ENCODE measurements around the gene SIGLEC5. TPM values are rescaled to one million over a fixed set of nuclear protein-coding genes. Genes with fewer than 3 reads are reported as not detected.

SIGLEC5 gene
- total and polyA plus RNA-seq, 2 donors (not counting 3 experiments of a cell fraction or from before 2014, with no cell fraction given) = not detected

GRCh38 chr19:51602189-51602854 lies 27.9 kb downstream of the SIGLEC5 start:
- dilution Hi-C loops (cut with MboI; ENCODE audit: extremely low pct_ligation_motif_present, low sequenced_read_pairs) = no loop called here
- intact Hi-C loops (cut with micrococcal nuclease) = no loop called here
- no peak for FAIRE-seq

More at GRCh38 chr19:51602189-51602854, 27.9 kb downstream of the SIGLEC5 start:
- POLR2A ChIA-PET = no interaction called here
- H3K27me3 ChIP-seq (ENCODE audit: control insufficient read depth in 2 of 2, insufficient read depth in 2 of 2, low read length in 2 of 2) = peaks cover 6 to 16% of the 10 kb centered on the region in 2 experiments
- no peak for TF ChIP-seq GATA2 (IDR thresholded peaks at IDR 0.05; ENCODE audit: insufficient read depth, insufficient read length, low read depth, low read length)
- TF ChIP-seq MYC (IDR thresholded peaks at IDR 0.05; ENCODE audit: low read depth, low read length) = no peak
- TF ChIP-seq JUN (IDR thresholded peaks at IDR 0.05; ENCODE audit: borderline replicate concordance, insufficient read depth, insufficient read length, low read depth) = no peak
- no peak for TF ChIP-seq POLR2A (IDR thresholded peaks at IDR 0.05; ENCODE audit: low read depth, low read length)
- TF ChIP-seq POLR2AphosphoS5 (IDR thresholded peaks at IDR 0.05; ENCODE audit: insufficient read depth, low read depth, low read length) = no peak
- TF ChIP-seq FOS (IDR thresholded peaks at IDR 0.05; ENCODE audit: borderline replicate concordance, insufficient read depth, low read length) = no peak
- TF ChIP-seq EZH2 (IDR thresholded peaks at IDR 0.05; ENCODE audit: borderline replicate concordance, low read depth, low read length, severe bottlenecking) = no peak
- no peak for TF ChIP-seq CTCF (IDR thresholded peaks at IDR 0.05; ENCODE audit: extremely low read depth in 1 of 2, insufficient read depth in 1 of 2, low read depth in 1 of 2, low read length in 2 of 2)
- no peak for TF ChIP-seq MAX (IDR thresholded peaks at IDR 0.05; ENCODE audit: insufficient read depth, insufficient read length)
- no peak overlapping the region for H2AFZ ChIP-seq (ENCODE audit: low read depth, low read length)
- H3K4me3 ChIP-seq (replicated peaks in 1 of 3; ENCODE audit: insufficient read depth in 1 of 3, low read depth in 1 of 3, low read length in 3 of 3) = no peak overlapping the region
- no TSS peak for BruUV-seq (replicated peaks)
- H3K9me1 ChIP-seq (replicated peaks; ENCODE audit: control insufficient read depth, extremely low read depth, insufficient read depth, low read length) = no peaks in the 10 kb centered on the region
- H3K9ac ChIP-seq (replicated peaks; ENCODE audit: extremely low read depth, insufficient read depth, low read length) = no peak overlapping the region
- H3K4me2 ChIP-seq (ENCODE audit: insufficient read depth, low read length) = no peak overlapping the region
- no peaks in the 10 kb centered on the region for H3K79me2 ChIP-seq (ENCODE audit: control insufficient read depth, insufficient read depth, low read length)
- CTCF ChIA-PET = interaction anchor here (1.0 kb wide), 1 partner anchor 116 kb away, joined by 3 read pairs; no protein-coding TSS in a partner anchor
- DNase-seq (ENCODE audit: low read depth, low spot score) = no peak
- no peaks in the 10 kb centered on the region for H3K36me3 ChIP-seq (ENCODE audit: control insufficient read depth in 2 of 2, extremely low read depth in 1 of 2, insufficient read depth in 2 of 2, low read length in 2 of 2)
- H4K20me1 ChIP-seq (replicated peaks; ENCODE audit: control insufficient read depth, extremely low read depth, insufficient read depth, low read length) = no peaks in the 10 kb centered on the region
- no peak overlapping the region for H3K27ac ChIP-seq (ENCODE audit: insufficient read depth, low read depth, low read length)
- H3K4me1 ChIP-seq (ENCODE audit: control insufficient read depth, extremely low read depth, insufficient read depth, low read length) = no peaks in the 10 kb centered on the region
- no peaks in the 10 kb centered on the region for H3K9me3 ChIP-seq (replicated peaks; ENCODE audit: control insufficient read depth, insufficient read depth, low read length)
